ENCODE measurements around the gene FARS2.

Gene FARS2

DNA sequence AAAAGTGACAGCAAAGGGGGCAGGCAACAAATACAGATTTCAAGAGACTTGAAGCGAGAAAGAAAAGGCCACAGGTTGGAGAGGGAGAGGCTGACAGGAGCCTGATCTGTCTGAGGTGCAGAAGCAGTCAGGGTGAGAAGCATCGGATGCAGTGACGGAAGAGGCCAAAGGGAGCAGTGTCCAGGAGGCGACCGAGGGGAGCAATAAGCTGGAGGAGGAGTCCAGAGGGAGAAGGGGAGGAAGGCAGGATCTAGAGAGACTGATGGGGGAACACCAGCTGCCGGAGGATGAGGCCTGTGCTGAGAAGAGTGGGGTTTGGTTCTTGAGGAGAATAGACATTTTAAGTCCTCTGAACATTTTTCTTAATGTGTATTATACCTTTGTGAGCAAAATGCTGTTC is 23.8 kb downstream of the FARS2 start:
- H3K27ac ChIP-seq (ENCODE audit: extremely low read depth, low read depth, low read length), result no peak overlapping the region
- H3K9me3 ChIP-seq (ENCODE audit: control insufficient read depth, insufficient read depth, low read depth, low read length), result no peaks in the 10 kb centered on the region
- POLR2A ChIA-PET, result no interaction called here
- TF ChIP-seq ZSCAN5A (tag by site-specific recombination; IDR thresholded peaks at IDR 0.05) (no peak), ZNF830 (tag by site-specific recombination; IDR thresholded peaks at IDR 0.05; ENCODE audit: low read depth) (no peak), ZNF214 (tag by site-specific recombination; IDR thresholded peaks at IDR 0.05; ENCODE audit: borderline replicate concordance) (no peak), ZNF16 (tag by site-specific recombination; IDR thresholded peaks at IDR 0.05; ENCODE audit: low read depth) (no peak), KLF8 (tag by site-specific recombination; IDR thresholded peaks at IDR 0.05) (no peak), ZNF555 (tag by site-specific recombination; conservative IDR thresholded peaks at IDR 0.05) (no peak), HOXC10 (CRISPR knock-in tag; IDR thresholded peaks at IDR 0.05) (no peak), ZNF585B (tag by site-specific recombination; IDR thresholded peaks at IDR 0.05) (no peak), ZNF561 (tag by site-specific recombination; IDR thresholded peaks at IDR 0.05; ENCODE audit: borderline replicate concordance) (no peak), ZNF274 (IDR thresholded peaks at IDR 0.05; ENCODE audit: low read length) (no peak), ZNF274 (tag by site-specific recombination; IDR thresholded peaks at IDR 0.05; ENCODE audit: borderline replicate concordance) (no peak), GLIS1 (tag by site-specific recombination; IDR thresholded peaks at IDR 0.05) (no peak), ZNF529 (tag by site-specific recombination; IDR thresholded peaks at IDR 0.05; ENCODE audit: insufficient replicate concordance) (no peak), ZSCAN30 (tag by site-specific recombination; IDR thresholded peaks at IDR 0.05) (no peak), OSR2 (tag by site-specific recombination; IDR thresholded peaks at IDR 0.05) (no peak), SALL2 (tag by site-specific recombination; IDR thresholded peaks at IDR 0.05; ENCODE audit: borderline replicate concordance) (no peak), ZNF626 (tag by site-specific recombination; IDR thresholded peaks at IDR 0.05) (no peak)
- TF ChIP-seq, protein P1, sequence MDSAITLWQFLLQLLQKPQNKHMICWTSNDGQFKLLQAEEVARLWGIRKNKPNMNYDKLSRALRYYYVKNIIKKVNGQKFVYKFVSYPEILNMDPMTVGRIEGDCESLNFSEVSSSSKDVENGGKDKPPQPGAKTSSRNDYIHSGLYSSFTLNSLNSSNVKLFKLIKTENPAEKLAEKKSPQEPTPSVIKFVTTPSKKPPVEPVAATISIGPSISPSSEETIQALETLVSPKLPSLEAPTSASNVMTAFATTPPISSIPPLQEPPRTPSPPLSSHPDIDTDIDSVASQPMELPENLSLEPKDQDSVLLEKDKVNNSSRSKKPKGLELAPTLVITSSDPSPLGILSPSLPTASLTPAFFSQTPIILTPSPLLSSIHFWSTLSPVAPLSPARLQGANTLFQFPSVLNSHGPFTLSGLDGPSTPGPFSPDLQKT (IDR thresholded peaks at IDR 0.05; ENCODE audit: borderline replicate concordance, low read depth, low read length), result no peak
- TF ChIP-seq, protein P2, sequence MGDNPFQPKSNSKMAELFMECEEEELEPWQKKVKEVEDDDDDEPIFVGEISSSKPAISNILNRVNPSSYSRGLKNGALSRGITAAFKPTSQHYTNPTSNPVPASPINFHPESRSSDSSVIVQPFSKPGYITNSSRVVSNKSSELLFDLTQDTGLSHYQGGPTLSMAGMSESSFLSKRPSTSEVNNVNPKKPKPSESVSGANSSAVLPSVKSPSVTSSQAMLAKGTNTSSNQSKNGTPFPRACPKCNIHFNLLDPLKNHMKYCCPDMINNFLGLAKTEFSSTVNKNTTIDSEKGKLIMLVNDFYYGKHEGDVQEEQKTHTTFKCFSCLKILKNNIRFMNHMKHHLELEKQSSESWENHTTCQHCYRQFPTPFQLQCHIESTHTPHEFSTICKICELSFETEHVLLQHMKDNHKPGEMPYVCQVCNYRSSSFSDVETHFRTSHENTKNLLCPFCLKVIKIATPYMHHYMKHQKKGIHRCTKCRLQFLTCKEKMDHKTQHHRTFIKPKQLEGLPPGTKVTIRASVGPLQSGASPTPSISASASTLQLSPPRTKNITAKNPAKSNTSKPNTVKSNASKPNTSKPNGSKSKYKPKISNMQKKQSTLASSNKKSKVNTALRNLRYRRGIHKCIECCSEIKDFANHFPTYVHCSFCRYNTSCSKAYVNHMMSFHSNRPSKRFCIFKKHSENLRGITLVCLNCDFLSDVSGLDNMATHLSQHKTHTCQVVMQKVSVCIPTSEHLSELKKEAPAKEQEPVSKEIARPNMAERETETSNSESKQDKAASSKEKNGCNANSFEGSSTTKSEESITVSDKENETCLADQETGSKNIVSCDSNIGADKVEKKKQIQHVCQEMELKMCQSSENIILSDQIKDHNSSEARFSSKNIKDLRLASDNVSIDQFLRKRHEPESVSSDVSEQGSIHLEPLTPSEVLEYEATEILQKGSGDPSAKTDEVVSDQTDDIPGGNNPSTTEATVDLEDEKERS (tag by site-specific recombination; IDR thresholded peaks at IDR 0.05), result no peak
- TF ChIP-seq, protein P3, sequence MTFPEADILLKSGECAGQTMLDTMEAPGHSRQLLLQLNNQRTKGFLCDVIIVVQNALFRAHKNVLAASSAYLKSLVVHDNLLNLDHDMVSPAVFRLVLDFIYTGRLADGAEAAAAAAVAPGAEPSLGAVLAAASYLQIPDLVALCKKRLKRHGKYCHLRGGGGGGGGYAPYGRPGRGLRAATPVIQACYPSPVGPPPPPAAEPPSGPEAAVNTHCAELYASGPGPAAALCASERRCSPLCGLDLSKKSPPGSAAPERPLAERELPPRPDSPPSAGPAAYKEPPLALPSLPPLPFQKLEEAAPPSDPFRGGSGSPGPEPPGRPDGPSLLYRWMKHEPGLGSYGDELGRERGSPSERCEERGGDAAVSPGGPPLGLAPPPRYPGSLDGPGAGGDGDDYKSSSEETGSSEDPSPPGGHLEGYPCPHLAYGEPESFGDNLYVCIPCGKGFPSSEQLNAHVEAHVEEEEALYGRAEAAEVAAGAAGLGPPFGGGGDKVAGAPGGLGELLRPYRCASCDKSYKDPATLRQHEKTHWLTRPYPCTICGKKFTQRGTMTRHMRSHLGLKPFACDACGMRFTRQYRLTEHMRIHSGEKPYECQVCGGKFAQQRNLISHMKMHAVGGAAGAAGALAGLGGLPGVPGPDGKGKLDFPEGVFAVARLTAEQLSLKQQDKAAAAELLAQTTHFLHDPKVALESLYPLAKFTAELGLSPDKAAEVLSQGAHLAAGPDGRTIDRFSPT (tag by site-specific recombination; IDR thresholded peaks at IDR 0.05), result no peak
- H3K36me3 ChIP-seq (ENCODE audit: control insufficient read depth in 2 of 2, insufficient read depth in 1 of 2, low read length in 2 of 2), result no peaks in the 10 kb centered on the region
- CTCF ChIA-PET, result interaction anchor here (0.6 to 1.7 kb wide), 3 partner anchors 10 to 19 kb away, joined by 3 to 5 read pairs (median 4); no protein-coding TSS in a partner anchor
- no peak overlapping the region for H3K4me3 ChIP-seq (ENCODE audit: low read depth, low read length)
- H3K4me1 ChIP-seq (ENCODE audit: control insufficient read depth, insufficient read depth, low read length), result peaks cover 2% of the 10 kb centered on the region; the same call in 1 of the 2 replicates
